GM23338 (cell line): Measurements from ENCODE around the gene NLRP9. TPM values are rescaled to one million over a fixed set of nuclear protein-coding genes. Genes with fewer than 3 reads are reported as not detected.

Source experiments
- ATAC-seq: fragments of 200-7000 bp; cut with Tn5 transposase; 3 replicates; pipeline ENCODE4 v1.9.1; 2020
- DNase-seq: peaks from one replicate; pipeline ENCODE4 v3.0.0-alpha.2; 2015; ENCODE audit warnings: low spot score
- H2AFZ ChIP-seq: fragments of 200-600 bp; sonication (generic); 2 replicates; pipeline ENCODE4 v1.8.0; 2016; ENCODE audit warnings: antibody characterized with exemption, mild to moderate bottlenecking, moderate library complexity
- H3F3A ChIP-seq: fragments of 200-600 bp; sonication (generic); replicated peaks from 2 replicates; pipeline ENCODE4 v1.8.0; 2017; ENCODE audit warnings: antibody characterized with exemption, mixed run types, low read depth
- H3K27ac ChIP-seq: fragments of 200-600 bp; sonication (generic); 2 replicates; pipeline ENCODE4 v1.6.1; 2016; ENCODE audit warnings: low read depth
- H3K27me3 ChIP-seq: fragments of 200-600 bp; sonication (generic); 2 replicates; pipeline ENCODE4 v1.8.0; 2016; ENCODE audit warnings: mild to moderate bottlenecking, mixed run types, moderate library complexity; ENCODE audit not compliant: insufficient read depth
- H3K36me3 ChIP-seq: fragments of 200-600 bp; sonication (generic); 2 replicates; pipeline ENCODE4 v1.8.0; 2016; ENCODE audit warnings: mild to moderate bottlenecking; ENCODE audit not compliant: insufficient read depth
- H3K4me1 ChIP-seq: fragments of 200-600 bp; sonication (generic); 2 replicates; pipeline ENCODE4 v1.8.0; 2016; ENCODE audit warnings: mild to moderate bottlenecking, moderate library complexity; ENCODE audit not compliant: insufficient read depth
- H3K4me2 ChIP-seq: fragments of 200-600 bp; sonication (generic); 2 replicates; pipeline ENCODE4 v1.7.1; 2017; ENCODE audit warnings: mixed run types
- H3K4me3 ChIP-seq: fragments of 200-600 bp; sonication (generic); 2 replicates; pipeline ENCODE4 v1.6.1; 2016; ENCODE audit warnings: mixed run types
- H3K79me2 ChIP-seq: fragments of 200-600 bp; sonication (generic); replicated peaks from 2 replicates; pipeline ENCODE4 v1.8.0; 2017; ENCODE audit warnings: mild to moderate bottlenecking; ENCODE audit not compliant: insufficient read depth
- H3K9me2 ChIP-seq: fragments of 200-600 bp; sonication (generic); 2 replicates; pipeline ENCODE4 v1.8.0; 2017; ENCODE audit not compliant: insufficient read depth
- H4K20me1 ChIP-seq: fragments of 200-600 bp; sonication (generic); replicated peaks from 2 replicates; pipeline ENCODE4 v1.8.0; 2017; ENCODE audit warnings: mild to moderate bottlenecking; ENCODE audit not compliant: insufficient read depth
- H3K27ac Mint-ChIP-seq: 2 replicates; pipeline ENCODE4 v1.8.0; 2020; ENCODE audit warnings: inconsistent platforms, mild to moderate bottlenecking, moderate library complexity, mixed read lengths
- H3K27me3 Mint-ChIP-seq: 3 replicates; pipeline ENCODE4 v1.8.0; 2022; ENCODE audit warnings: low read depth, mild to moderate bottlenecking, moderate library complexity, mixed read lengths, inconsistent platforms; ENCODE audit not compliant: insufficient read depth, poor library complexity
- H3K36me3 Mint-ChIP-seq: 3 replicates; pipeline ENCODE4 v1.8.0; 2021; ENCODE audit warnings: low read depth, mild to moderate bottlenecking, inconsistent platforms, moderate library complexity, mixed read lengths
- H3K4me1 Mint-ChIP-seq: 3 replicates; pipeline ENCODE4 v1.8.0; 2020; ENCODE audit warnings: mild to moderate bottlenecking, inconsistent platforms, mixed read lengths
- H3K4me3 Mint-ChIP-seq: 3 replicates; pipeline ENCODE4 v1.8.0; 2021; ENCODE audit warnings: moderate library complexity, mild to moderate bottlenecking, inconsistent platforms, mixed read lengths
- H3K9me3 Mint-ChIP-seq: 3 replicates; pipeline ENCODE4 v1.8.0; 2020; ENCODE audit warnings: moderate library complexity, mild to moderate bottlenecking, inconsistent platforms, mixed read lengths
- CREB1 ChIP-seq: fragments of 250-450 bp; sonication (Bioruptor Pico); IDR thresholded peaks from 2 replicates; pipeline ENCODE4 v1.5.0; 2020; ENCODE audit warnings: low read depth, mild to moderate bottlenecking, moderate library complexity
- EZH2phosphoT487 ChIP-seq: fragments of 200-600 bp; sonication (generic); IDR thresholded peaks from one replicate; pipeline ENCODE4 v1.8.1; 2018; ENCODE audit warnings: antibody characterized with exemption; ENCODE audit not compliant: unreplicated experiment
- JUNB ChIP-seq: IDR thresholded peaks from one replicate; pipeline ENCODE4 v1.6.1; 2016; ENCODE audit warnings: antibody characterized with exemption; ENCODE audit not compliant: unreplicated experiment
- POLR2AphosphoS5 ChIP-seq: IDR thresholded peaks from 2 replicates; pipeline ENCODE4 v1.6.1; 2016; ENCODE audit warnings: antibody characterized with exemption, low read depth
- STAT1 ChIP-seq: IDR thresholded peaks from one replicate; pipeline ENCODE4 v1.6.1; 2016; ENCODE audit warnings: antibody characterized with exemption; ENCODE audit not compliant: unreplicated experiment
- ZNF114 ChIP-seq: fragments of 250-450 bp; sonication (Bioruptor Pico); IDR thresholded peaks from 2 replicates; pipeline ENCODE4 v1.5.0; 2020; ENCODE audit warnings: mild to moderate bottlenecking, moderate library complexity
- ZNF331 ChIP-seq: fragments of 250-450 bp; sonication (Bioruptor Pico); IDR thresholded peaks from 2 replicates; pipeline ENCODE4 v1.5.0; 2020; ENCODE audit warnings: low read depth, mild to moderate bottlenecking, moderate library complexity
- polyA plus RNA-seq: library from polyadenylated mRNA; unstranded; fragments of >200 nt; fragmentation: Nextera tagmentation; extraction: Ambion mirVana; gene quantifications from 2 replicates; pipeline ENCODE4 v1.2.1, GENCODE V29; 2016
- total RNA-seq: library from RNA; depleted of rRNA; stranded (reverse); fragments of >200 nt; shearing (Covaris generic); gene quantifications from 2 replicates; pipeline ENCODE4 v1.2.3, GENCODE V29; 2014
- TF ChIP-seq, protein P1 (sequence below): IDR thresholded peaks from one replicate; pipeline ENCODE4 v1.6.1; 2018; ENCODE audit warnings: antibody characterized with exemption; ENCODE audit not compliant: unreplicated experiment
- TF ChIP-seq, protein P2 (sequence below): fragments of 250-450 bp; sonication (Bioruptor Pico); IDR thresholded peaks from 2 replicates; pipeline ENCODE4 v1.5.0; 2020; ENCODE audit warnings: mild to moderate bottlenecking, moderate library complexity
- TF ChIP-seq, protein P3 (sequence below): IDR thresholded peaks from 2 replicates; pipeline ENCODE4 v1.6.1; 2016; ENCODE audit warnings: antibody characterized with exemption

Gene NLRP9
- total and polyA plus RNA-seq, 2 experiments from 2014 or later = not detected

DNA sequence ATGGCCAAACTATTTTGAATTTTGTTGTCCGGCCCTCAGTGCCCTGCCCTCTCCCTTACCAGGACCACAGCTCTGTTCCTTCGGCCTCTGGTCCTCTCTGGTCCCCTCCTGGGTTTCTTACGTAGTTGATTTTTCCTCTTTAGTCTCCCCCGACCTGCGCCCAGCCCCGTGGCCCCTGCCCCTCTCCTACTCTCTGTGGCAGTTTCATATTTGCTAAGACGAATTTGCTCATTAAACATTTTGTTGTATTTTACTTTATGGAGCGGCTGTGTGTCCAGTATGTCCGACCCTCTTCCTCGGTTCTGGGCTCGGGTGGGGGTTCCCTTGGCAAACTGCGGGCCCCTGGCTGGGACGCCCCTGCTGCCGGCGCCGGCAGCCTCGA, 63.8 kb downstream of the NLRP9 start:
- Mint-ChIP-seq H3K9me3 (peaks cover 4% of the 10 kb centered on the region; the same call in 2 of the 3 replicates), H3K4me1 (peaks cover 40% of the 10 kb centered on the region), H3K36me3 (peaks cover 67% of the 10 kb centered on the region), H3K27ac (peak overlapping the region; percentile 96), H3K27me3 (peaks cover 39% of the 10 kb centered on the region), H3K4me3 (peak overlapping the region; percentile 96)
- H4K20me1 ChIP-seq = peaks cover 41% of the 10 kb centered on the region
- H3K9me2 ChIP-seq = no peaks in the 10 kb centered on the region
- H2AFZ ChIP-seq = no peak overlapping the region
- ATAC-seq = peak; percentile 15
- peak overlapping the region; percentile 88 for H3K27ac ChIP-seq
- H3K4me3 ChIP-seq = peak overlapping the region; percentile 96
- H3K4me2 ChIP-seq = peak overlapping the region; percentile 86
- H3K79me2 ChIP-seq = peaks cover 59% of the 10 kb centered on the region
- no peak for DNase-seq
- peaks cover 15% of the 10 kb centered on the region for H3K36me3 ChIP-seq
- TF ChIP-seq STAT1 = no peak
- no peak for TF ChIP-seq ZNF114 (CRISPR knock-in tag)
- peaks cover 42% of the 10 kb centered on the region for H3F3A ChIP-seq
- H3K27me3 ChIP-seq = no peaks in the 10 kb centered on the region
- peaks cover 32% of the 10 kb centered on the region for H3K4me1 ChIP-seq

DNA sequence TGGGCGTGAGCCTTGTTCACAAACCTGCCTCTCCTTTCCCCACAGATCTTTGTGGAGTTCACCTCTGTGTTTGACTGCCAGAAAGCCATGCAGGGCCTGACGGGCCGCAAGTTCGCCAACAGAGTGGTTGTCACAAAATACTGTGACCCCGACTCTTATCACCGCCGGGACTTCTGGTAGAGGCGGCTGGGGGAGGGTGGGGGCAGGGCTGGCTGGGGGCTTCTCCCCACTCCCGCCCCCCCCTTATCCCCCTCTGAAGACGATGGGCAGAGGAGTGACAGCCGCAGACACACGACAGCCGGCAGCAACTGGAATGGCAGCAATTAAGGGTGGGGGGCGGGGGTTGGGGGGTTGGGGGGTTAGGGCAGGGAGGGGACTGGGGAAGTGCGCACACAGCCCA, 64.3 kb downstream of the NLRP9 start:
- H3K36me3 ChIP-seq = peaks cover 15% of the 10 kb centered on the region
- Mint-ChIP-seq H3K4me1 (peaks cover 40% of the 10 kb centered on the region), H3K27me3 (peaks cover 42% of the 10 kb centered on the region), H3K9me3 (peaks cover 4% of the 10 kb centered on the region; the same call in 2 of the 3 replicates), H3K36me3 (peaks cover 67% of the 10 kb centered on the region), H3K4me3 (peak overlapping the region; percentile 96), H3K27ac (peak overlapping the region; percentile 90)
- no peaks in the 10 kb centered on the region for H3K27me3 ChIP-seq
- peaks cover 61% of the 10 kb centered on the region for H3K79me2 ChIP-seq
- H3K9me2 ChIP-seq = no peaks in the 10 kb centered on the region
- no peak for TF ChIP-seq EZH2phosphoT487
- TF ChIP-seq POLR2AphosphoS5 = no peak
- no peak for TF ChIP-seq CREB1 (CRISPR knock-in tag)
- TF ChIP-seq, protein P1, sequence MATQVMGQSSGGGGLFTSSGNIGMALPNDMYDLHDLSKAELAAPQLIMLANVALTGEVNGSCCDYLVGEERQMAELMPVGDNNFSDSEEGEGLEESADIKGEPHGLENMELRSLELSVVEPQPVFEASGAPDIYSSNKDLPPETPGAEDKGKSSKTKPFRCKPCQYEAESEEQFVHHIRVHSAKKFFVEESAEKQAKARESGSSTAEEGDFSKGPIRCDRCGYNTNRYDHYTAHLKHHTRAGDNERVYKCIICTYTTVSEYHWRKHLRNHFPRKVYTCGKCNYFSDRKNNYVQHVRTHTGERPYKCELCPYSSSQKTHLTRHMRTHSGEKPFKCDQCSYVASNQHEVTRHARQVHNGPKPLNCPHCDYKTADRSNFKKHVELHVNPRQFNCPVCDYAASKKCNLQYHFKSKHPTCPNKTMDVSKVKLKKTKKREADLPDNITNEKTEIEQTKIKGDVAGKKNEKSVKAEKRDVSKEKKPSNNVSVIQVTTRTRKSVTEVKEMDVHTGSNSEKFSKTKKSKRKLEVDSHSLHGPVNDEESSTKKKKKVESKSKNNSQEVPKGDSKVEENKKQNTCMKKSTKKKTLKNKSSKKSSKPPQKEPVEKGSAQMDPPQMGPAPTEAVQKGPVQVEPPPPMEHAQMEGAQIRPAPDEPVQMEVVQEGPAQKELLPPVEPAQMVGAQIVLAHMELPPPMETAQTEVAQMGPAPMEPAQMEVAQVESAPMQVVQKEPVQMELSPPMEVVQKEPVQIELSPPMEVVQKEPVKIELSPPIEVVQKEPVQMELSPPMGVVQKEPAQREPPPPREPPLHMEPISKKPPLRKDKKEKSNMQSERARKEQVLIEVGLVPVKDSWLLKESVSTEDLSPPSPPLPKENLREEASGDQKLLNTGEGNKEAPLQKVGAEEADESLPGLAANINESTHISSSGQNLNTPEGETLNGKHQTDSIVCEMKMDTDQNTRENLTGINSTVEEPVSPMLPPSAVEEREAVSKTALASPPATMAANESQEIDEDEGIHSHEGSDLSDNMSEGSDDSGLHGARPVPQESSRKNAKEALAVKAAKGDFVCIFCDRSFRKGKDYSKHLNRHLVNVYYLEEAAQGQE = no peak
- TF ChIP-seq ZNF331 (CRISPR knock-in tag) = no peak
- TF ChIP-seq, protein P2, sequence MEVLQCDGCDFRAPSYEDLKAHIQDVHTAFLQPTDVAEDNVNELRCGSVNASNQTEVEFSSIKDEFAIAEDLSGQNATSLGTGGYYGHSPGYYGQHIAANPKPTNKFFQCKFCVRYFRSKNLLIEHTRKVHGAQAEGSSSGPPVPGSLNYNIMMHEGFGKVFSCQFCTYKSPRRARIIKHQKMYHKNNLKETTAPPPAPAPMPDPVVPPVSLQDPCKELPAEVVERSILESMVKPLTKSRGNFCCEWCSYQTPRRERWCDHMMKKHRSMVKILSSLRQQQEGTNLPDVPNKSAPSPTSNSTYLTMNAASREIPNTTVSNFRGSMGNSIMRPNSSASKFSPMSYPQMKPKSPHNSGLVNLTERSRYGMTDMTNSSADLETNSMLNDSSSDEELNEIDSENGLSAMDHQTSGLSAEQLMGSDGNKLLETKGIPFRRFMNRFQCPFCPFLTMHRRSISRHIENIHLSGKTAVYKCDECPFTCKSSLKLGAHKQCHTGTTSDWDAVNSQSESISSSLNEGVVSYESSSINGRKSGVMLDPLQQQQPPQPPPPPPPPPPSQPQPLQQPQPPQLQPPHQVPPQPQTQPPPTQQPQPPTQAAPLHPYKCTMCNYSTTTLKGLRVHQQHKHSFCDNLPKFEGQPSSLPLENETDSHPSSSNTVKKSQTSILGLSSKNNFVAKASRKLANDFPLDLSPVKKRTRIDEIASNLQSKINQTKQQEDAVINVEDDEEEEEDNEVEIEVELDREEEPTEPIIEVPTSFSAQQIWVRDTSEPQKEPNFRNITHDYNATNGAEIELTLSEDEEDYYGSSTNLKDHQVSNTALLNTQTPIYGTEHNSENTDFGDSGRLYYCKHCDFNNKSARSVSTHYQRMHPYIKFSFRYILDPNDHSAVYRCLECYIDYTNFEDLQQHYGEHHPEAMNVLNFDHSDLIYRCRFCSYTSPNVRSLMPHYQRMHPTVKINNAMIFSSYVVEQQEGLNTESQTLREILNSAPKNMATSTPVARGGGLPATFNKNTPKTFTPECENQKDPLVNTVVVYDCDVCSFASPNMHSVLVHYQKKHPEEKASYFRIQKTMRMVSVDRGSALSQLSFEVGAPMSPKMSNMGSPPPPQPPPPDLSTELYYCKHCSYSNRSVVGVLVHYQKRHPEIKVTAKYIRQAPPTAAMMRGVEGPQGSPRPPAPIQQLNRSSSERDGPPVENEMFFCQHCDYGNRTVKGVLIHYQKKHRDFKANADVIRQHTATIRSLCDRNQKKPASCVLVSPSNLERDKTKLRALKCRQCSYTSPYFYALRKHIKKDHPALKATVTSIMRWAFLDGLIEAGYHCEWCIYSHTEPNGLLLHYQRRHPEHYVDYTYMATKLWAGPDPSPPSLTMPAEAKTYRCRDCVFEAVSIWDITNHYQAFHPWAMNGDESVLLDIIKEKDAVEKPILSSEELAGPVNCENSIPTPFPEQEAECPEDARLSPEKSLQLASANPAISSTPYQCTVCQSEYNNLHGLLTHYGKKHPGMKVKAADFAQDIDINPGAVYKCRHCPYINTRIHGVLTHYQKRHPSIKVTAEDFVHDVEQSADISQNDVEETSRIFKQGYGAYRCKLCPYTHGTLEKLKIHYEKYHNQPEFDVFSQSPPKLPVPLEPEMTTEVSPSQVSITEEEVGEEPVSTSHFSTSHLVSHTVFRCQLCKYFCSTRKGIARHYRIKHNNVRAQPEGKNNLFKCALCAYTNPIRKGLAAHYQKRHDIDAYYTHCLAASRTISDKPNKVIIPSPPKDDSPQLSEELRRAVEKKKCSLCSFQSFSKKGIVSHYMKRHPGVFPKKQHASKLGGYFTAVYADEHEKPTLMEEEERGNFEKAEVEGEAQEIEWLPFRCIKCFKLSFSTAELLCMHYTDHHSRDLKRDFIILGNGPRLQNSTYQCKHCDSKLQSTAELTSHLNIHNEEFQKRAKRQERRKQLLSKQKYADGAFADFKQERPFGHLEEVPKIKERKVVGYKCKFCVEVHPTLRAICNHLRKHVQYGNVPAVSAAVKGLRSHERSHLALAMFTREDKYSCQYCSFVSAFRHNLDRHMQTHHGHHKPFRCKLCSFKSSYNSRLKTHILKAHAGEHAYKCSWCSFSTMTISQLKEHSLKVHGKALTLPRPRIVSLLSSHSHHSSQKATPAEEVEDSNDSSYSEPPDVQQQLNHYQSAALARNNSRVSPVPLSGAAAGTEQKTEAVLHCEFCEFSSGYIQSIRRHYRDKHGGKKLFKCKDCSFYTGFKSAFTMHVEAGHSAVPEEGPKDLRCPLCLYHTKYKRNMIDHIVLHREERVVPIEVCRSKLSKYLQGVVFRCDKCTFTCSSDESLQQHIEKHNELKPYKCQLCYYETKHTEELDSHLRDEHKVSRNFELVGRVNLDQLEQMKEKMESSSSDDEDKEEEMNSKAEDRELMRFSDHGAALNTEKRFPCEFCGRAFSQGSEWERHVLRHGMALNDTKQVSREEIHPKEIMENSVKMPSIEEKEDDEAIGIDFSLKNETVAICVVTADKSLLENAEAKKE = no peak
- TF ChIP-seq JUNB = no peak
- TF ChIP-seq, protein P3, sequence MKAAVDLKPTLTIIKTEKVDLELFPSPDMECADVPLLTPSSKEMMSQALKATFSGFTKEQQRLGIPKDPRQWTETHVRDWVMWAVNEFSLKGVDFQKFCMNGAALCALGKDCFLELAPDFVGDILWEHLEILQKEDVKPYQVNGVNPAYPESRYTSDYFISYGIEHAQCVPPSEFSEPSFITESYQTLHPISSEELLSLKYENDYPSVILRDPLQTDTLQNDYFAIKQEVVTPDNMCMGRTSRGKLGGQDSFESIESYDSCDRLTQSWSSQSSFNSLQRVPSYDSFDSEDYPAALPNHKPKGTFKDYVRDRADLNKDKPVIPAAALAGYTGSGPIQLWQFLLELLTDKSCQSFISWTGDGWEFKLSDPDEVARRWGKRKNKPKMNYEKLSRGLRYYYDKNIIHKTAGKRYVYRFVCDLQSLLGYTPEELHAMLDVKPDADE = no peak
- H3F3A ChIP-seq = peaks cover 42% of the 10 kb centered on the region
- no peak overlapping the region for H2AFZ ChIP-seq
- H3K4me3 ChIP-seq = no peak overlapping the region
- peaks cover 41% of the 10 kb centered on the region for H4K20me1 ChIP-seq
- no peak for DNase-seq
- peak overlapping the region; percentile 56 for H3K4me2 ChIP-seq
- no peak for ATAC-seq
- H3K4me1 ChIP-seq = peaks cover 32% of the 10 kb centered on the region
- H3K27ac ChIP-seq = peak overlapping the region; percentile 74
